GM18520 (cell line): Measurements from ENCODE around the gene NUP54.
A peak's percentile ranks its signal among the peaks of the same experiment; 100 is the strongest.

Experiments used
- ATAC-seq: cut with Tn5 transposase; IDR thresholded peaks from one replicate; pipeline ENCODE4 v1.9.1; 2021; ENCODE audit not compliant: unreplicated experiment

Gene NUP54

GRCh38 chr4:76074468-76074867 lies 73.7 kb downstream of the NUP54 start, which contains the start of gene ART3:
Gene ART3 (plus strand): TSS chr4:76074709. CDS start chr4:76075890, 1,181 bp downstream.
- ATAC-seq, result no peak

GRCh38 chr4:76072760-76073159 lies 75.4 kb downstream of the NUP54 start:
- no peak for ATAC-seq

GRCh38 chr4:76067652-76068286 lies 80.4 kb downstream of the NUP54 start:
- peak; percentile 65 for ATAC-seq

GRCh38 chr4:76066546-76066945 lies 81.7 kb downstream of the NUP54 start:
- ATAC-seq, result no peak
